ENCODE measurements around the gene ZNF541.
"Not testable (repeated sequence)": the region's sequence is repeated elsewhere in the genome, so short reads cannot be mapped to it uniquely, and the experiment has no call there.

The ZNF541 gene

GRCh38 chr19:47600246-47601179 lies 27.6 kb upstream of the ZNF541 start:
- DNase-seq, result peak; percentile 98

- not testable (repeated sequence) for DNase-seq
Measured at GRCh38 chr19:47599671-47600245, 26.8 kb upstream of the ZNF541 start.

GRCh38 chr19:47598407-47599349 lies 25.7 kb upstream of the ZNF541 start:
- no peak for DNase-seq

- no peak for DNase-seq
Measured at GRCh38 chr19:47595944-47596343, 23.0 kb upstream of the ZNF541 start.

- no peak for DNase-seq
Measured at GRCh38 chr19:47593860-47594259, 20.9 kb upstream of the ZNF541 start.

GRCh38 chr19:47589824-47590223 lies 16.9 kb upstream of the ZNF541 start:
- DNase-seq, result no peak

- no peak for DNase-seq
Measured at GRCh38 chr19:47587295-47587694, 14.3 kb upstream of the ZNF541 start.

- not testable (repeated sequence) for DNase-seq
Measured at GRCh38 chr19:47583161-47583560, 10.2 kb upstream of the ZNF541 start.

GRCh38 chr19:47582320-47582909 lies 9.5 kb upstream of the ZNF541 start:
- DNase-seq, result no peak

- DNase-seq, result no peak
Measured at GRCh38 chr19:47581605-47582319, 8.8 kb upstream of the ZNF541 start.

- DNase-seq, result no peak
Measured at GRCh38 chr19:47580397-47580796, 7.4 kb upstream of the ZNF541 start.

- DNase-seq, result no peak
Measured at GRCh38 chr19:47572635-47573034, 313 bp downstream of the ZNF541 start.

- no peak for DNase-seq
Measured at GRCh38 chr19:47569331-47569730, 3.6 kb downstream of the ZNF541 start.

- DNase-seq, result no peak
Measured at GRCh38 chr19:47564081-47564480, 8.9 kb downstream of the ZNF541 start.

GRCh38 chr19:47561440-47562057 lies 11.4 kb downstream of the ZNF541 start:
- no peak for DNase-seq

- no peak for DNase-seq
Measured at GRCh38 chr19:47560999-47561398, 11.9 kb downstream of the ZNF541 start.

- no peak for DNase-seq
Measured at GRCh38 chr19:47550129-47550528, 22.8 kb downstream of the ZNF541 start.

GRCh38 chr19:47549261-47549862 lies 23.6 kb downstream of the ZNF541 start:
- no peak for DNase-seq

GRCh38 chr19:47547199-47547598 lies 25.7 kb downstream of the ZNF541 start:
- DNase-seq, result no peak

- no peak for DNase-seq
Measured at GRCh38 chr19:47545061-47545948, 27.6 kb downstream of the ZNF541 start.
